C4-2B (cell line): ENCODE measurements around the gene CD83.

Experiments
- ZFX ChIP-seq: fragments of 450-650 bp; IDR thresholded peaks from 2 replicates; pipeline ENCODE4 v1.6.1; 2017
- TF ChIP-seq, protein P1 (sequence below): fragments of 450-650 bp; conservative IDR thresholded peaks from 2 replicates; pipeline ENCODE4 v1.5.1; 2017; ENCODE audit warnings: mild to moderate bottlenecking

DNA sequence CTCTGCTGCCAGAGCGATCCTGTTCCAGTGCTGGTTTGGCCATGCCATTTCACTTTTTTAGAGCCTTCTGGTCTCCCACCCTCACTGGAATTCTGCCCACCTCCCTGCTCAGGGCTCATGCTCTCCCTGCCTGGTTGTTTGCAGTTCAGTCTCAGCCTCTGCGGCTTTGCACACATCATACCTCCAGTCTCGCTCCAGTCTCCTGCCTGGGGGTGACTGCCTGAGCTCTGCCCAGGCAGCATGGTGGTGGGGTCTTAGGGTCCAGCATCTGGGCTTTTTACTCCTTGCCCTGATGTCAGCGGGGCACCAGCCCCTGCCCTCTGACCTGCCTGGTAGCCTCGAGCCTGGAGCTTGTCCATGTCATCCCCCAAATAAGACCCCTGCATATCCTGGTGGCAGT lies 30.9 kb downstream of the CD83 start:
- TF ChIP-seq, protein P1, sequence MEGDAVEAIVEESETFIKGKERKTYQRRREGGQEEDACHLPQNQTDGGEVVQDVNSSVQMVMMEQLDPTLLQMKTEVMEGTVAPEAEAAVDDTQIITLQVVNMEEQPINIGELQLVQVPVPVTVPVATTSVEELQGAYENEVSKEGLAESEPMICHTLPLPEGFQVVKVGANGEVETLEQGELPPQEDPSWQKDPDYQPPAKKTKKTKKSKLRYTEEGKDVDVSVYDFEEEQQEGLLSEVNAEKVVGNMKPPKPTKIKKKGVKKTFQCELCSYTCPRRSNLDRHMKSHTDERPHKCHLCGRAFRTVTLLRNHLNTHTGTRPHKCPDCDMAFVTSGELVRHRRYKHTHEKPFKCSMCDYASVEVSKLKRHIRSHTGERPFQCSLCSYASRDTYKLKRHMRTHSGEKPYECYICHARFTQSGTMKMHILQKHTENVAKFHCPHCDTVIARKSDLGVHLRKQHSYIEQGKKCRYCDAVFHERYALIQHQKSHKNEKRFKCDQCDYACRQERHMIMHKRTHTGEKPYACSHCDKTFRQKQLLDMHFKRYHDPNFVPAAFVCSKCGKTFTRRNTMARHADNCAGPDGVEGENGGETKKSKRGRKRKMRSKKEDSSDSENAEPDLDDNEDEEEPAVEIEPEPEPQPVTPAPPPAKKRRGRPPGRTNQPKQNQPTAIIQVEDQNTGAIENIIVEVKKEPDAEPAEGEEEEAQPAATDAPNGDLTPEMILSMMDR: no peak
- no peak for TF ChIP-seq ZFX
